ENCODE measurements around the gene SYK.

DNA sequence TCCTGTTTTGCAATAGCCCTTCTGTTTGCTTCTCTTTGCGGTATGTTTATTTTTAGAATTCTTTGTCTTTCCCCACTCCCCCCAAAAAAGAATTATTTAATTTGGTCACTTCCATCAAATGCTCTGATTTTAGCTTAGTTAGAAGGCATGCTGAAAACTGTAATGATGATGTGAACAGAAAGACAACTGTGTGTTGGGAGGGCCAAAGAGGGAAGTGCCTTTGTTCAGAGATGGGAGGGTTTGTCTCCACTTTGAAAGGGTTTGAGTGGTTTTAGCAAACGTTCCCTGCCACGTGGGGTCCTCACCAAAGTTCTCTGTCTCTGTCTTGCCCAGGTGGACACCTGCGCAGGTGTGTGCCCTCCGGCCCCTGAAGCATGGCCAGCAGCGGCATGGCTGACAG lies 41.9 kb downstream of the SYK start:
- TF ChIP-seq, protein P1, sequence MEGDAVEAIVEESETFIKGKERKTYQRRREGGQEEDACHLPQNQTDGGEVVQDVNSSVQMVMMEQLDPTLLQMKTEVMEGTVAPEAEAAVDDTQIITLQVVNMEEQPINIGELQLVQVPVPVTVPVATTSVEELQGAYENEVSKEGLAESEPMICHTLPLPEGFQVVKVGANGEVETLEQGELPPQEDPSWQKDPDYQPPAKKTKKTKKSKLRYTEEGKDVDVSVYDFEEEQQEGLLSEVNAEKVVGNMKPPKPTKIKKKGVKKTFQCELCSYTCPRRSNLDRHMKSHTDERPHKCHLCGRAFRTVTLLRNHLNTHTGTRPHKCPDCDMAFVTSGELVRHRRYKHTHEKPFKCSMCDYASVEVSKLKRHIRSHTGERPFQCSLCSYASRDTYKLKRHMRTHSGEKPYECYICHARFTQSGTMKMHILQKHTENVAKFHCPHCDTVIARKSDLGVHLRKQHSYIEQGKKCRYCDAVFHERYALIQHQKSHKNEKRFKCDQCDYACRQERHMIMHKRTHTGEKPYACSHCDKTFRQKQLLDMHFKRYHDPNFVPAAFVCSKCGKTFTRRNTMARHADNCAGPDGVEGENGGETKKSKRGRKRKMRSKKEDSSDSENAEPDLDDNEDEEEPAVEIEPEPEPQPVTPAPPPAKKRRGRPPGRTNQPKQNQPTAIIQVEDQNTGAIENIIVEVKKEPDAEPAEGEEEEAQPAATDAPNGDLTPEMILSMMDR (IDR thresholded peaks at IDR 0.05; ENCODE audit: poor library complexity): no peak
- no peak for TF ChIP-seq EZH2 (IDR thresholded peaks at IDR 0.05; ENCODE audit: borderline replicate concordance)
